PC-9 (cell line): Measurements from ENCODE around the gene NTNG1. TPM values are rescaled to one million over a fixed set of nuclear protein-coding genes. Genes with fewer than 3 reads are reported as not detected.

Source experiments
- BruUV-seq: library from RNA; stranded (reverse); fragments of 400-500 nt; replicated peaks from 2 replicates; lab custom pipeline; 2021; lab: Mats Ljungman, UMichigan
- CTCF ChIA-PET: fragments of 300-600 bp; sonication (Branson Sonifier 250); formaldehyde crosslinking; loops from one replicate; lab custom pipeline; 2022; ENCODE audit warnings: antibody characterized with exemption; lab: Charles Lee
- POLR2A ChIA-PET: fragments of 300-600 bp; sonication (Branson Sonifier 250); formaldehyde crosslinking; loops from one replicate; lab custom pipeline; 2022; ENCODE audit warnings: antibody characterized with exemption; ENCODE audit not compliant: unreplicated experiment; lab: Charles Lee
- DNase-seq, 2 experiments: peaks; one replicate each; pipeline versions ENCODE4 v3.0.0 to v3.0.0-alpha.2; 2015 to 2022; ENCODE audit warnings: mixed read lengths in 1 of 2
- H2AFZ ChIP-seq: fragments of 200-600 bp; sonication (generic); 2 replicates; pipeline ENCODE4 v1.8.1; 2017; ENCODE audit warnings: antibody characterized with exemption
- H3F3A ChIP-seq: fragments of 200-600 bp; sonication (generic); 2 replicates; pipeline ENCODE4 v1.8.1; 2017; ENCODE audit warnings: antibody characterized with exemption, mild to moderate bottlenecking, low read depth; ENCODE audit not compliant: insufficient read depth
- H3K27ac ChIP-seq: fragments of 200-600 bp; sonication (generic); 2 replicates; pipeline ENCODE4 v1.6.1; 2016; ENCODE audit warnings: mixed run types
- H3K27me3 ChIP-seq: fragments of 200-600 bp; sonication (generic); 2 replicates; pipeline ENCODE4 v1.6.1; 2016; ENCODE audit warnings: low read depth, mixed run types; ENCODE audit not compliant: insufficient read depth
- H3K36me3 ChIP-seq: fragments of 200-600 bp; sonication (generic); 2 replicates; pipeline ENCODE4 v1.6.1; 2016; ENCODE audit warnings: low read depth, mixed run types
- H3K4me1 ChIP-seq: fragments of 200-600 bp; sonication (generic); replicated peaks from 2 replicates; pipeline ENCODE4 v1.6.1; 2016; ENCODE audit warnings: mixed run types; ENCODE audit not compliant: insufficient read depth
- H3K4me2 ChIP-seq: fragments of 200-600 bp; sonication (generic); 2 replicates; pipeline ENCODE4 v1.6.1; 2017; ENCODE audit warnings: mixed run types
- H3K4me3 ChIP-seq: fragments of 200-600 bp; sonication (generic); 2 replicates; pipeline ENCODE4 v1.6.1; 2016; ENCODE audit warnings: mixed run types
- H3K79me2 ChIP-seq: fragments of 200-600 bp; sonication (generic); 2 replicates; pipeline ENCODE4 v1.6.1; 2017; ENCODE audit warnings: low read depth, mixed run types
- H3K9me2 ChIP-seq: fragments of 200-600 bp; sonication (generic); 2 replicates; pipeline ENCODE4 v1.8.1; 2017; ENCODE audit warnings: mild to moderate bottlenecking; ENCODE audit not compliant: insufficient read depth
- H3K9me3 ChIP-seq: fragments of 200-600 bp; sonication (generic); 2 replicates; pipeline ENCODE4 v1.8.1; 2016; ENCODE audit warnings: low read depth; ENCODE audit not compliant: insufficient read depth
- H4K20me1 ChIP-seq: fragments of 200-600 bp; sonication (generic); 2 replicates; pipeline ENCODE4 v1.8.1; 2017; ENCODE audit not compliant: insufficient read depth
- CTCF ChIP-seq: fragments of 200-600 bp; sonication (generic); conservative IDR thresholded peaks from 2 replicates; pipeline ENCODE4 v1.6.1; 2017; ENCODE audit warnings: mixed run types, antibody characterized with exemption, mild to moderate bottlenecking, moderate library complexity
- EZH2 ChIP-seq: fragments of 200-600 bp; sonication (generic); IDR thresholded peaks from 2 replicates; pipeline ENCODE4 v1.8.0; 2017; ENCODE audit warnings: antibody characterized with exemption, low read depth
- intact Hi-C: fragments of 100-400 bp; cut with micrococcal nuclease; formaldehyde crosslinking; loops from one replicate; pipeline ENCODE4 v1.10.0; 2022; ENCODE audit not compliant: unreplicated experiment
- total RNA-seq: library from RNA; stranded (reverse); gene quantifications from 2 replicates; pipeline ENCODE4 v1.2.3, GENCODE V29; 2021

The NTNG1 gene
- total RNA-seq, 1 experiment from 2014 or later: not detected

- ChIA-PET POLR2A (no interaction called here), CTCF (no interaction called here)
- Histone ChIP-seq H3K4me1 (no peaks in the 10 kb centered on the region), H3K9me3 (no peaks in the 10 kb centered on the region), H3K4me3 (no peak overlapping the region), H3F3A (no peaks in the 10 kb centered on the region), H3K79me2 (no peaks in the 10 kb centered on the region), H3K4me2 (no peak overlapping the region), H3K27me3 (no peaks in the 10 kb centered on the region), H3K36me3 (no peaks in the 10 kb centered on the region), H2AFZ (no peak overlapping the region), H3K27ac (no peak overlapping the region), H4K20me1 (no peaks in the 10 kb centered on the region), H3K9me2 (no peaks in the 10 kb centered on the region)
- no peak for DNase-seq
- TF ChIP-seq EZH2 (no peak), CTCF (no peak)
- BruUV-seq: no TSS peak
- intact Hi-C loops: no loop called here
These were observed 334.2 kb downstream of the NTNG1 start for GRCh38 chr1:107474877-107475612.

GRCh38 chr1:107477233-107477632 lies 336.4 kb downstream of the NTNG1 start:
- no peaks in the 10 kb centered on the region for H3K4me1 ChIP-seq
- POLR2A ChIA-PET: no interaction called here
- DNase-seq: no peak

GRCh38 chr1:107479865-107480350 lies 339.1 kb downstream of the NTNG1 start:
- TF ChIP-seq EZH2 (no peak), CTCF (no peak)

More at GRCh38 chr1:107477233-107477632, 336.4 kb downstream of the NTNG1 start:
- CTCF ChIA-PET: no interaction called here
- no peaks in the 10 kb centered on the region for H3K79me2 ChIP-seq
- no peak overlapping the region for H2AFZ ChIP-seq
- no peak overlapping the region for H3K4me2 ChIP-seq
- no peaks in the 10 kb centered on the region for H3K9me2 ChIP-seq
- H3K4me3 ChIP-seq: no peak overlapping the region
- TF ChIP-seq CTCF (peak; percentile 44; the same call in 1 of the 2 replicates), EZH2 (no peak)
- H4K20me1 ChIP-seq: no peaks in the 10 kb centered on the region
- no peaks in the 10 kb centered on the region for H3K9me3 ChIP-seq
- H3K27ac ChIP-seq: no peak overlapping the region
- no peaks in the 10 kb centered on the region for H3K36me3 ChIP-seq
- intact Hi-C loops: no loop called here
- BruUV-seq: no TSS peak
- no peaks in the 10 kb centered on the region for H3K27me3 ChIP-seq
- no peaks in the 10 kb centered on the region for H3F3A ChIP-seq

More at GRCh38 chr1:107479865-107480350, 339.1 kb downstream of the NTNG1 start:
- DNase-seq: no peak
- no peaks in the 10 kb centered on the region for H3K79me2 ChIP-seq
- H3K27ac ChIP-seq: no peak overlapping the region
- H4K20me1 ChIP-seq: no peaks in the 10 kb centered on the region
- POLR2A ChIA-PET: no interaction called here
- intact Hi-C loops: no loop called here
- H3K4me1 ChIP-seq: no peaks in the 10 kb centered on the region
- no peak overlapping the region for H3K4me3 ChIP-seq
- no peaks in the 10 kb centered on the region for H3K9me3 ChIP-seq
- CTCF ChIA-PET: no interaction called here
- H3K4me2 ChIP-seq: no peak overlapping the region
- no peak overlapping the region for H2AFZ ChIP-seq
- no peaks in the 10 kb centered on the region for H3K36me3 ChIP-seq
- no peaks in the 10 kb centered on the region for H3K9me2 ChIP-seq
- H3K27me3 ChIP-seq: 0 out of 2 replicates have a peak, but pooled peaks cover 4% of the 10 kb centered on the region
- BruUV-seq: no TSS peak
- no peaks in the 10 kb centered on the region for H3F3A ChIP-seq
